CD4-positive, alpha-beta T cell treated with Interleukin-2 at 100 ng/mL for 4 hours (primary cell): ENCODE measurements around the gene NCOR2.

Experiments
- DNase-seq: peaks from one replicate; pipeline ENCODE4 v3.0.0-alpha.2; 2020; ENCODE audit warnings: low spot score

Gene NCOR2

DNA sequence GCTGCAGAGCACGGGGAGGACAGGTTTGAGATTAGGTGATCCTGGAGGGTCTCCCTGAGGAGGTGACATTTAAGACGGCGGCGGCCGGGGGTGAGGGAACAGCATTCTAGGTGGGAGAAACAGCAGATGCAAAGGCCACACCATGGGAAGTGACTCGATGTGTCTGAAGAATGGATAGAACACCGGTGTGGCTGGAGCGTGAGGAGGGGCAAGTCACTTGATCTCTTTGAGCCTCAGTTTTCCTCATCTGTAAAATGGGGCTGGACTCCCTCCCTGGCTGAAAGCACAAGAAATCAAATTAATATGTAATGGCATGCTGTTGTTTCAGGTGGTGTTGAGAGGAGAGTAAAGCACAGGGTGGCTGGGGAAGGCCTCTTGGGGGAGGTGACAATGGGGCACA lies 10.0 kb upstream of the NCOR2 start:
- no peak for DNase-seq

DNA sequence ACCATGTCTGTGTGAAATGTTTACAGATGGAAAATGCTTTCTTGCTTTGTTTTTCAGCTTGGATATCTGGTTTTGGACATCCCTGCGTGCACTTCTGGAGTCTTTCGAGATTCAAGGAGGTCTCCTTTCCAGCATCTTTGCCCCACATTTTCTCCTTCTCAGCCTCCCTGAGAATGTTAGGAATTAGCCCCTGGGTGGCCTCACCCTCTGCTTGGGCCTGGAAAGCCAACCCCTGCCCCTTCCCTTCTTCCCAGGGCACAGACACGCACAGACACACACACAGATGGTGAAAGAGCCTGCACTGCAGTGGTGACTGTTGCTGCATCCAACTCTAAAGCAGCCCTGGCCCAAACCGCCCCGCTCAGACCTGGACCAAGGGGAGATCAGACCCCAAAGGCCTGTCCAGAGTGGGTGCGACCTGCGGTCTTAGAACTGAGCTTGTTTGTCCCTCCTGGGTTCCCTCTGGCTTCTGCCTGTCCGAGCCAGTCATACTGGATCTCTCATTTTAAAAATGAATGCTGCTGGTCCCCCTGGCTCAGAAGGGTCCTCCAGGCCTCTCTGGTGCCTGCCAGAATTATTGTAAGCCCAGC lies 8.7 kb upstream of the NCOR2 start:
- no peak for DNase-seq

DNA sequence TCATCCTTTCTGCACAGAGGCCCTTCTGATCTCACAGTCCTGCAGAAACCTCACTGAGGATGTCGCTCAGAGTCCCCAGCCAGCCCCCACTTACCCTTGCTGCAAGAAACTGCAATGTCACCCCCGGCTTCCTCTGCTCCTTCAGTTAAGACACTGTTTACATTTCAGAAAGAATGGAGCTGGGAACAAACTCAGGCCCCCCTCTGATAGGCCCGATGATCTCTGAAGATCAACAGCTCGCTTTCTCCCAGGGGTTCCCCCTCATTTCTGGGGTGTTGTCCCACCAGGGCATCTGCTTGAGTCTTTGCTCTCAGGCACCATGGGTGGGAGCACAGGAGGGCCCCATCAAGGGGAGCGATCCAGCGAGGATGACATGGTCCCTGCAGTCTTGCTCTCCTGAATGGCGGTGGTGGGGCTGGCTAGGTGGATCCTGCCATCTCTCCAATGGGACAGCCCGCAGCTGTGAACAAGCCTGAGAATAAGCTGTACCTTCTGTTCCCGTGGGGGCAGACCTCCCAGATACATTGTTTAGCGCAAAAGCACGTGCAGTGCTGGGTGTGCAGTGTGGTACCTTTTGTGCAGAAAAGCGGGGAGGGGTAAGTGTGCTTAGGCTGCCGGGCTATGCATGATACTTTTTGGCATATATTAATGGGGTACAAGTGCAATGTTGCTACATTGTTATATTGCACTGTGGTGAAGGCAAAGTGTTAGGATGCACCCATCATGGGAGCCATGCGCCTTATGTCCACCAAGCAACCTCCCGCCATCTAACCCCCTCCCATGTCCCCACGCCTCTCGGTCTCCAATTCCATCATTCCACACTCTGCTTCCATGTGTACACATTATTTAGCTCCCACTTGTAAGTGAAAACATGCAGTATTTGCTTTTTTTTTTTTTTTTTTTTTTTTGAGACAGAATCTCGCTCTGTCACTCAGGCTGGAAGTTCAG lies 6.7 kb upstream of the NCOR2 start:
- no peak for DNase-seq

GRCh38 chr12:124571556-124571955 lies 4.1 kb upstream of the NCOR2 start:
- DNase-seq = no peak

DNA sequence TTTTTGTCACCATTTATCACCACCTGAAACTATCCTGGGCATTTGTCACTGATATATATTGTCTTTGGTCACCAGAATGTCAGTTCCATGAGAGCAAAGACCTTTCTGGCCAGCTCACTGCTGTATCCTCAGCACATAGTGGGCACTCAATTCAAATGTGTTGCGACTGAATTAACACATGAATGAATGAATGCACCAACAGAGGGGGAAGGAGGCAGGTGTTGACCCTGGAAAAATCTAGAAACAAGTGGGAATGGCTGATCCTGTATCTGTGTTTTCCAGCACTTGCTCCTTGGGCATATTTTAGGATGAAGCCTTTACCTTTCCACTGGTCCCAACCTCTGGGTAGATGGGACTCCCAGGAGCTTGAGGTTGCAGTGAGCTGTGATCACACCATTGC lies 3.4 kb upstream of the NCOR2 start:
- DNase-seq = no peak

DNA sequence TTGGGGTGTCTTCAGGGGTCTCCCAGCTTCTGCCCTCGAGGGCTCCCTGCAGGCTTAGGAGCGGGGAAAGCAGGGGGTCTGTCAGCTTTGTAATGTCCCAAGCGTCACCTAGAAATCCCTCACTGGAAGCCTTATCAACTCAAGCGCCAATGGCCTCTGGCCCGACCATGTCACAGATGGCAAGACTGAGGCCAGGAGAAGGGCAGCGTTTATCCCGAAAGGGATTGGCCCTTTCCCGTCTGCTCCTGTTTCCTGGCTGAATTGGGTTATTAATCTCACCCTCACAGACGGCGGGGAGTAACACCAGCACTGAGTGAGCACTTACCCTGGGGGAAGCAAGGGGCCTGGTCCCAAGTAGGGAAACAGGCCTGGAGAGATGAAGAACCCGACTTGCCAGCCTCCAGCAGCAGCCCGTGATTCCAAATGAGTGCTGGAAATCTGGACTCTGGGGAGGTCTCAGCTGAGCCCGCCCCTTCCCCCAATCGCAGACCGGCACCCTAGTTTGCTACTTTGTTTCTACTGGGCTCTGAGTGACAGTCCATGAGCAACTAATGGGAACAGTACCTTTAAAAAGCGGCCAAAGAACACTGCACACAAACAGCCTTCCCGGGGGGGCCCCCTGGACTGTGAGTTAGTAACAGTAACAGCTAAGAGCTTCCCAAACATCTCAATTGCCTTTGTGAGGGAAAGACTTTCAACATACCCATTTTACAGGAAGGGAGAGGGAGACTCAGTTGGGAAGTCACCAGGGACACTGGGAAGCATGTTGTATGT lies 2.1 kb upstream of the NCOR2 start:
- DNase-seq = no peak

- no peak for DNase-seq
Measured at GRCh38 chr12:124568431-124569374, 1.3 kb upstream of the NCOR2 start.

DNA sequence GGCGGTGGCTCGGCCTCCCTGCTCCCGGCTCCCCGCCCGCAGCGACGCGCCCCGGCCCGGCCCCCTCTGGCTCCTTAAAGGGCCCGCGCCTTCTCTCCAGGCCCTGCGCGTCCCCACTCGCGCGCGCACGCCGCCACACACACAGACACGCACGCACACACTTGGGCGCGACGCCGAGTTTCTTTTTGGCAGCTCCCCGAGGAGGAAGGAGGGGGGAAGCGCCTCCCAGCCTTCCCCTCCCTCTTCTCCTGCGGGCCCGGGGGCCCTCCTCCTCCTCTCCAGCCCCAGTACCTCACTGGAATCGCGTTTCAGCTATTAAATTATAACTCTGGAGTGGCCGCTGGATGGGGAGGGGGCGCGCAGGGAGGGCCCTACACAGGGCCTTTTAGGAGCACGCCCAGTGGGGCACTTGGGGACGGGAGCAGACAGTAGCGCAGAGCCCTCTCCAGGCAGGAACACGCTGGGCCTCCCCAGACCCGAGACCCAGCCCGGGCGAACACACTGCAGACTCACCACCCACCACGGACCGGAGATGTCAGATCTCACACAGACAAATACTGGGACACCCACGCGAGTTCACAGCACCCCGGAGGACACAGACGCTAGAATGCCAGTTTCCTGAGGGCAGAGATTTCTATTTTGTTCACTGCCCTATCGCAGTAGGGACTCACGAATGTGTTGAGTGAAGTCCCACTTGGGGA lies 411 bp upstream of the NCOR2 start:
- peak; percentile 86 for DNase-seq

DNA sequence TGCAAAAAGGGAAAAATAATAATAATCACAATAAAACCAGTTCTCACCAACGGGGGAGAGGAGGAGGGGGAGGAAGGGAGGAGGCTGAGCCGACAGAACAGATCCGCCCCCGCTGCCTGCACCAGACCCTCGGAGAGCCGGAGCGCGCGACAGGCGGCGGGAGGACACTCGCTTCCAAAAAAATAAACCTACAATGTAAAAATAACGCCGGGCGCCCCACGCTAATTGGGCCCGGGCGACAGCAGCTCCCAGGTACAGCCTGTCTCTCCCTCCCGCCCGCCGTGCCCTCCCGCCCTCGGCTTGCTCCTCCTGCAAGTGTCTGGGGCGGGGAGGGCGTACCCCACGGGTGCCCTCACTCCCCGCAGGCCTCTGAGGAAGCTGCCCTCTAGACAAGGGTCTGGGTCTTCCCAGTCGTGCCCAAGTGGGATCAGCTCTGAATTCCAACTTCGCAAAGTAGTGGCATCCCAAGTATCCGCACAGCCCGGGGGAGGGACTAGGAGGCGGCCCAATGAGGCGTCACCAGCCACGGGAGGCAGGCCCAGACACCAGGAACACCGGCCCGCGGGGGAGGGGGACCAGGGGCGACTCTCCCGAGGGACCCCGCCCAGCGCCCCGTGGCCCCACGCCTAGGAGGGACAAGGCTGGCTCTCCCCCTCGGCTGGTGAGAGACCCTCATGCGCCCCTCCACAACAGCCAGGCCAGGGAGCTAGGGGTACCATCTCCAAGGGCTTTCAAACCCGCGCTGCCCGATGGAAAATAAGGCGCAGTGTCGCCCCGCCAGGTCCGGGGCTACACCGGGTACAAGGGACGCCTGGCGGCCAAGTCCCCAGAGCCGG lies 1.0 kb downstream of the NCOR2 start:
- peak; percentile 52 for DNase-seq

DNA sequence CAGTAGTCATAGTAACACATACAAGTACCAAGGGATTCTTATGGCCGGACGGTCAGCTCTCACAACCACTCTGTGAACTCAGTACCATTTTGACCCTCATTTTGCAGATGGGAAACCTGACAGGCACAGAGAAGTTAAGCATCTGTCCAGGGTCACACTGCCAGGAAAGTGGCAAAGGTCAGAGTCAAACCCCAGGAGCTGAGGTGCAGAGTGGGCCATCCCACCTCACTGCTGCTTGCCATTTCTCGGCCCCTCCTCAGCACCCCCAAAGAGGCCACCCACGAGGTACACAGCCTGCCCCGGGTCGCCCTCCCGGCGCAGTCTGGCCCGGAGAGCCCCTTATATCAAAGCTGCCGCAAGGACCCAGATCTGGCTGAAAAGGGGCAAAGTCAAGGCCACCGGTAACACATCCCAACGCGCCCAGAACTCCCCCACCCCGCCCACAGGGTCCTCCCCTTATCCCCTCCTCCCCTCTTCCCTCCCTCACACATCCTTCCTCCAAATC lies 1.7 kb downstream of the NCOR2 start:
- no peak for DNase-seq

DNA sequence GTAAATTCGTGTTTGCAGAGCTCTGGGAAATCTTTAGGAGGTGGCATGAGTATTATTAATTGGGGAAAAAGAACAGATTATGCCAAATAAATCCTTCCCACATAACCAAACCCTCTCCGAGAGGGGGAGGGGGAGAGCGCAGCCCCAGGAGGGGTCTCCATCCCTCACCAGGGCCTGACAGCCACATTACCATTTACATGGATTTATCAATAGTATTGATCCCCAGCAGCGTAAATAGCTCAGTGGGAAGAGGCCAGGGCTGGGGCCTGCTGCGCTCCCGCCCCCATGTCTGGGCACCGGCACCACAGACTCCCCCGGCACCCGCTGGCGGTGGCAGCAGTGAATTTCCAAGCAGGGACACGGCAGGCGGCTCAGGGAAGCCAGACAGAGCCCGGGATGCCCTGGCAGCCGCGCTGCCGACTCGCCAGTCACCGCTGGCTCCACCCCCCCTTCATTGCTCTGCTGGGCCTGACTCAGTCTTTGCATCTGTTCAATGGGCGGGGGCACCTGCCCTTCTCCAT lies 2.4 kb downstream of the NCOR2 start:
- no peak for DNase-seq

GRCh38 chr12:124564232-124564958 lies 3.0 kb downstream of the NCOR2 start:
- no peak for DNase-seq

GRCh38 chr12:124563809-124564208 lies 3.6 kb downstream of the NCOR2 start:
- DNase-seq = no peak

- no peak for DNase-seq
Measured at GRCh38 chr12:124563401-124563800, 4.0 kb downstream of the NCOR2 start.

DNA sequence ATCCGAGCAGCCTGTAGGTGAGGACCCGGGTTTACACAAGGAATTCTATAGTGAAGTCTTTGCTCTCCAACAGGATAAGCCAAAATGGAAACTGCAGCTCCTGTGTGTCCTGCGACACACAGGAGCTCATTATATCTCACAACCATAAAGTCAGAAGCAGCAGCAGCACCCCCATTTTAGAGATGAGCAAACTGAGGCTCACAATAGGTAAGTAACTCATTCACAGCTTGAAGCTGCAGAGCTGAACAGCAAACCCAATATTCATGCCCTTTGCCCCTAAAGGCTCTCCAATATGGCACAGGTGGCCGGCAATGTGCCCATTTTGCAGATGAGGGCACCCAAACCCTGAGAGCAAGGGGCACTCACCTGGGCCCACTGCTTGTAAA lies 4.6 kb downstream of the NCOR2 start:
- no peak for DNase-seq

DNA sequence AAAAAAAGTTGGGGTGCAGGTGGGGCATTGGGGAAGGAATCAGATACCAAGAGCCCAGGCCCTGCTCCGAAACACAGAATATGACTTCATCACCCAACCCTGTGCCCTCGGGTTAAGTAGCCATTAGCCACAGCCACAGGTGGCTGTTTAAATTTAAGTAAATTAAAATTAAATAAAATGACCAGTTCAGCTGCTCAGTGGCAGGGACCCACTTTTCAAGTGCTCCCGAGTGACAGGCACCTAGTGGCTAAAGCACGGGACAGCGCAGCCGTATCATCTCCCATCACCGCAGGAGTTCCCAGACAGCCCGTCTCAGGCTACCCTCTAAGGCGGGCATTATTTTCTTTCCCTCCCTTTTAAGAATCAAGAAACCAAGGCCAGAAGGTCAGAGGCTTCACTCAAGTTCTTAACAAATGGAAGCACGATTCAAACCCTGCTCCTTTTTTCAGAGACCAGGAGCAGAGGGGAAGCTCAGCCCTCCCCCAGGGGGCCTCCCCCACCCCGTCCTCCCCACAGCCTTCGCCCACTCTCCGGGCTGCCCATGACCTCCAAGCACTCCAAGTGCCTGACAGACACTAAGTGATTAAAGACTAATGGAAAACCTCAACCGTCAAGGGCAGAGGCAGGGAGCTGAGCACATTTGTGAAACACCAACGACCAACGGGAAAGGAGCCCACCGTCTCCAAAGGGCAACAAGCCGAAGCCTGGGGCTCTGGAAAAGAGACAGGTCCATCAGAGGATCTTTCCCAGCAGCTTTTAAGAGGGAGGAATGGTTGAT lies 5.2 kb downstream of the NCOR2 start:
- DNase-seq = no peak

DNA sequence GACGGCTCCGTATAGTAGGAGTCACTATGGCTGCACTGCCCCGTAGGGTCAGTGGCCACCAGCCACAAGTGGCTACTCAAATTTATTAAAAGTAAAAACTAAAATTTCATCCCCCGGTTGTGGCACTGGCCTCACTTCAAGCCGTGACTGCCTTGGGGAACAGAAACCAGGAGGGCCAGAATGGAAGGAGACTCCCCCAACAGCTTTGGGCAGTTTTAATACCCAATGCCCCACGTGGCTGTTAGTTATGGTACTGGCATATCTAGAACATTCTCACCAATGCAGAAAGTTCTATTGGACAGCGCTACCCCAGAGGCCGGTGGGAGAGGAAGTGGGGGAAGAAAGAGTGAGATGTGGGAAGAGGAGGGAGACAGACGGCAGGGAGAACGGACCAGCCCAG lies 6.2 kb downstream of the NCOR2 start:
- DNase-seq = no peak
